NCI-H2171 treated with DMSO at 0.1 percent for 48 hours (cell line): ENCODE data around the gene CHSY1.
A peak's percentile ranks its signal among the peaks of the same experiment; 100 is the strongest.
"Not testable (repeated sequence)": the region's sequence is repeated elsewhere in the genome, so short reads cannot be mapped to it uniquely, and the experiment has no call there.

ENCODE experiments used
- DNase-seq: peaks from one replicate; lab custom pipeline; 2025; lab: John Stamatoyannopoulos, UW

Gene CHSY1

GRCh38 chr15:101134780-101135179 lies 117.1 kb downstream of the CHSY1 start:
- DNase-seq = no peak

- DNase-seq = no peak
Measured at GRCh38 chr15:101133751-101134261, 118.0 kb downstream of the CHSY1 start.

GRCh38 chr15:101133181-101133460 lies 118.7 kb downstream of the CHSY1 start:
- no peak for DNase-seq

GRCh38 chr15:101132390-101133180 lies 119.3 kb downstream of the CHSY1 start:
- no peak for DNase-seq

- no peak for DNase-seq
Measured at GRCh38 chr15:101131489-101132389, 120.1 kb downstream of the CHSY1 start.

- no peak for DNase-seq
Measured at GRCh38 chr15:101129851-101130380, 121.9 kb downstream of the CHSY1 start.

- DNase-seq = peak; percentile 42
Measured at GRCh38 chr15:101128221-101129015, 123.4 kb downstream of the CHSY1 start.

- DNase-seq = peak; percentile 95
Measured at GRCh38 chr15:101127506-101128076, 124.3 kb downstream of the CHSY1 start.

- peak; percentile 95 for DNase-seq
Measured at GRCh38 chr15:101126618-101127505, 125.0 kb downstream of the CHSY1 start.

- DNase-seq = not testable (repeated sequence)
Measured at GRCh38 chr15:101125881-101126428, 125.9 kb downstream of the CHSY1 start.
